ENCODE measurements around the gene PAX5.

The PAX5 gene

GRCh38 chr9:36987409-36987808 lies 46.7 kb downstream of the PAX5 start:
- DNase-seq (ENCODE audit: low spot score) = no peak

- no peak for DNase-seq (ENCODE audit: low spot score)
Measured at GRCh38 chr9:36986468-36987408, 47.3 kb downstream of the PAX5 start.

DNA sequence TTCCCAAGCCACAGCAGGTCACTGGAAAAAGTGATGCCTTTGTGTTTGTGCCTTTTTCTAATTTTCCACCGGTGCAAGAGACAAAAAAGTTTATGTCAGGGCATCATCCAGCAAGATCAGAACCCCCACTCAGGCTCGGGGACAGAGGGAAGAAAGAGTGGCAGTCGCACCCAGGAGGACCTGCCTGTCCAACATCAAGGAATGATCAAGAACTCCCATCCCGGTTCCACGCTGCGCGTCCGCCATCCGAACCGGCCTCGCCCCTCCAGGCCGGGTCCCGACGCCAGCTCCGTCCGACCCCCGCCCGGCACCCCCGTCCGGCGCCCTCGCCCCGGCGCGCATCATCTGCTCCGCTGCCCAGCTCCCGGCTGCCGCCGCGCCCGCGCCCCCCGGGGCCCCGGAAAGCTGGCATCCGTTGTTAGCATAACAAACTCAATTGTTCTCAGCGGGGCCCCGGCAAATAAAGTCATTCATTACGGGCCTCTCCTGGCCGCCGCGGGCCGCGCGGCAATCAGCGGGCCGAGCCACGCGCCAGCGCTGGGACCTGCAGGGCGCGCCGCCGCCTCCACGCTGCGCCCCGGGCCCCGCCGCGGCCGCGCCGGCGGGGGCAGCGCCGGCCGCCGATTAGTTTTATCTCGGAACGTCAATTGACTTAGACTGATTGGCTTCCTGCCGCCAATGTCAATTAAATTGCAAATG lies 48.1 kb downstream of the PAX5 start:
- DNase-seq (ENCODE audit: low spot score) = no peak

DNA sequence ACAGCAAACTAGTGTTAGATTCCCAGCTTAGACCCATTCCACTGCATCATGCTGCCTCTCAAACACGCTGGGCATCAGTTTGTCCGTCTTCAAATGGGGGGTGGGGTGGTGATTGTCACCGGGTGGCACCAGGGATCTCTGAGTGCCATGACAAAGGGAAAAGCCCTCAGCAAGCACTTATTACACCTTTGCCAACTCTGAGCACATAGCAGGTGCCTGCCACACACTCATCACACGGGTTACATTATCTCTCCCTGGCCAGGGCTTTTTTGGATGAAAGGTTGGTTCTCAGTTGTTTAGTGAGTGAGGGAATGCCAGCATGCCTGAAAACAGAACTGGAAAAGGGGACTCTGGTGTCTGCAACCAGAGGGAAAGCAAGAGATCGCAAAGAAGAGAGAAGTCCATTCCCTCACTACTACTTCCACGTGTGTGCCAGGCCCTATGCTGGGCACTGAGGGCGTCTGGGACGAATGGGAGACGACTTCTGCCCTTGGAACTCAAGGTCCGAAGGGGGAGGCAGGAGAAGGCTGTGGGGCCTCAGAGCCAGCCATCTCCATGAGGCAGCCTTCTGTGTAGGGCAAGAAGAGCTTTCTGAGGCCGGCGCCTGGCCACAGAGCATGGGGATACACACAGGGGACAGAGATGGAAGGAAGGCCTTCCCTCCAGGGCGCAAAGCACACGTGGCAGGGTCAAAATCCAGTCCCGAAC lies 48.9 kb downstream of the PAX5 start:
- no peak for DNase-seq (ENCODE audit: low spot score)

- no peak for DNase-seq (ENCODE audit: low spot score)
Measured at GRCh38 chr9:36980148-36980974, 53.7 kb downstream of the PAX5 start.

- DNase-seq (ENCODE audit: low spot score) = no peak
Measured at GRCh38 chr9:36976371-36977030, 57.6 kb downstream of the PAX5 start.

- no peak for DNase-seq (ENCODE audit: low spot score)
Measured at GRCh38 chr9:36974731-36975130, 59.3 kb downstream of the PAX5 start.

GRCh38 chr9:36971935-36972488 lies 62.1 kb downstream of the PAX5 start:
- DNase-seq (ENCODE audit: low spot score) = no peak

DNA sequence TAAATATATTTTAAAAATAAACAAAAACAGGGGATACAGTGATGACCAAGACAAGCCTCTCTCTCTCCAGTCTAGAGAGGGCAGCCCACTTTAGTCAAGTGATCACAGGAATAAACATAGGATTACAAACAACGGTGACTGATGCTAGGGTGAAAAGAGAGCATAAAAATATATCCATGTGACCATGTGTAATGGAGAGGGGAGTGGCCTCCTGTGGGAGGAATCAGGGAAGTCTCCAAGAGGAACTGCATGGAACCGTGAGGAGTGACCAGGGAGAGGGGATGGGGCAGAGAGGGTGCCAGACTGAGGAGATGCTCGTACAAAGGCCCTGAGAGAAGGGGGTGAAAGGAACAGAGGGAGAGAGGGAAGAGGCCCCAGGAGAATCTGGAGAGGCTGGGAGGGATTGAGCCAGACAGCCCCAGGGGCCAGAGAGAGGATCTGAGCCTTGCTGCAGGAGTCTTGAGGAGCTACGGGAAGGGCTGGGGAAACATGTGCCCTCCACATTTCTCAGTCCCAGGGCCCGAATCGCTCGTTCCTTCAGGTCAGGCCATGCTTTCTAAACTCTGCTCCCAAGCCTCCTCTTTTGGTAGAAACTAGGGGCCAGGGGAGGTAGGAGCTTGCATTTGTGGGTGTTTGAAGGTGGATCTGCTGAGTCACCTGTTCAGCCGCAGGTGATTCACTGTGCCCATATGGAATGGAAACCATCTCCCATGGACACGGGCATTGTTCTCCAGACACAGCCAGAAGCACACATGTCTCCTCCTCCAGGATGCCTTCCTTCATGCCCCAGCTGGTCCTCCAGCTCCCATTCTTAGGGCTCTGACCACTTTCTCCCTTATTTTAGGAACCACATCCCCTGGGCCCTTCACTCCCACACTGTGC lies 63.8 kb downstream of the PAX5 start:
- no peak for DNase-seq (ENCODE audit: low spot score)

DNA sequence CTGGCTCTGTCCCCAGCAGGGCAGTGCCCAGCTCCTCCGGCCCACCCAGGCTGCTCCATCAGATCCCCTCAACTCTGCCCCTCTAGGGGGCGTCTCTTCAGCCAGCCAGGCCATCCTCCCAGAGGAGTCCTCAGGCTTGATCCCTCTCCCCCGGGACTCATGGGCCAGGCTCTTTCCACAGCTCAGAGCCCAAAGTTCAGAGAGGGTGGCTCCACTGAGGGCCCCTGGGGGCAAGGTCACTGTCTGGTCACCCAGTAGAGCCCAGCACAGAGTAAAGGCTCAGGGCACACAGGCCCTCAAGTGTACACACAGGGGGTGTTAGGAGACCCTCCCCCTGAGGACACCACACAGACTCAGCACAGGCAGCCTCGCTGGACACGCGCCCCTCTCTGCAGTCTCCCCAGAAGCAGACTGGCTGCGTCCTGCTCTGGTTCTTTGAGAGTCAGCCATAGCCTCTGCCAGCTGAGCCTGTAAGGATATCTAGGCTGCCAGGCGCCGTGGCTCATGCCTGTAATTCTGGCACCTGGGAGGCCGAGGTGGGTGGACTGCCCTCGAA lies 64.8 kb downstream of the PAX5 start:
- DNase-seq (ENCODE audit: low spot score) = no peak

DNA sequence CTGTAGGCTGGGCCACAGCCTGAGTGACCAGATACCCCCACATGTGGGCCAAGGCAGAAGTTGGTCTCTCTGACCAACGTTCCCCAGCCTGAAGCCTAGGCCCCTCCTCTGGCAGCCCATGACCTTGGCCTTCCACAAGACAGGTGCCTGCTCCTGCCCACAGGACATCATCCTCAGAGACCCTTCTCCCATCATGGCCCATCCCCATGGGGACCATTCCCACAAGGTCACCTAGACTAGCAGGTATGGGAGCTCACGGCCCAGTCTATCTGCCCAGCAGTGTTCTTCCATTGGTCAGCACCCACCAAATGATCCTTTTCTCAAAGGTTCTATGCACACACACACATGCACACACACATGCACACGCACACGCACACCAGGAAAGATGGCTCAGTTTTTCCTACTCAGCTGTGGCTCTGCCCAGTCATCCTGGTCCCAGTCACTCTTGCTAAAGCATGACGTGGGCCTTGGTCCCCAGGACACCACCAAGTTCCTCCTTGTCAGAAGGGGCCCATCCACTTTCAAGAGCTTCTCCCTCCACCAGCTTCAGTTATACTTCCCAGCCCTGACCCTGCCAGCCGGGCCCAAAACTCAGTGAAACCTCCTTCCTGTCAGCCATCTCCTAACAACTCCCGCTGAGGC lies 65.4 kb downstream of the PAX5 start:
- no peak for DNase-seq (ENCODE audit: low spot score)

- DNase-seq (ENCODE audit: low spot score) = no peak
Measured at GRCh38 chr9:36967997-36968396, 66.1 kb downstream of the PAX5 start.

- DNase-seq (ENCODE audit: low spot score) = no peak
Measured at GRCh38 chr9:36966371-36967097, 67.5 kb downstream of the PAX5 start.

GRCh38 chr9:36964791-36965190 lies 69.3 kb downstream of the PAX5 start:
- no peak for DNase-seq (ENCODE audit: low spot score)

- DNase-seq (ENCODE audit: low spot score) = no peak
Measured at GRCh38 chr9:36963346-36963745, 70.7 kb downstream of the PAX5 start.

- DNase-seq (ENCODE audit: low spot score) = no peak
Measured at GRCh38 chr9:36962691-36963090, 71.4 kb downstream of the PAX5 start.

GRCh38 chr9:36961561-36962325 lies 72.3 kb downstream of the PAX5 start:
- no peak for DNase-seq (ENCODE audit: low spot score)

DNA sequence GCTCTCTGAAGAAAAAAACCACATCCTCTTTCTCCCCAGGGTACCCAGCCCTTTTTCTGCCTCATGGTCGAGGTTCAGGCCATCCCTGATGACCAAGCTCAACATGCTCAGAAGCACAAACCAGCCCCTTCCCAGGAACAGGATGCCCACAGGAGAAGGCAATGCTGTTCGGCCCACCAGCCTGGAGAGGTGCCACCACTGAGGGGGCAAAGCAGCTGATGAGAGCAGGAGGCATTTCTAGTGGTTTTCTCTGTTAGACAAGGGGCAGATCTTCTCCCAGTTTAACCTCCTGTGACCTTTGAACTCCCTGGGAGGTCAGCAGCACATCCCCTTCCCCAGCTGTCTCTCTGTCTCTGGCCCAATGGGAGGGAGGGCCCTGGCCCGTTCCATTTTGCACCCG lies 73.0 kb downstream of the PAX5 start:
- no peak for DNase-seq (ENCODE audit: low spot score)

Data from hepatic stellate cell (primary cell).